ENCODE data around the gene TIMM44. TPM values are rescaled to one million over a fixed set of nuclear protein-coding genes. Genes with fewer than 3 reads are reported as not detected.

The TIMM44 gene
- total RNA-seq, 4 donors from 2014 or later = 65.7 to 108 (median 86.4) TPM

DNA sequence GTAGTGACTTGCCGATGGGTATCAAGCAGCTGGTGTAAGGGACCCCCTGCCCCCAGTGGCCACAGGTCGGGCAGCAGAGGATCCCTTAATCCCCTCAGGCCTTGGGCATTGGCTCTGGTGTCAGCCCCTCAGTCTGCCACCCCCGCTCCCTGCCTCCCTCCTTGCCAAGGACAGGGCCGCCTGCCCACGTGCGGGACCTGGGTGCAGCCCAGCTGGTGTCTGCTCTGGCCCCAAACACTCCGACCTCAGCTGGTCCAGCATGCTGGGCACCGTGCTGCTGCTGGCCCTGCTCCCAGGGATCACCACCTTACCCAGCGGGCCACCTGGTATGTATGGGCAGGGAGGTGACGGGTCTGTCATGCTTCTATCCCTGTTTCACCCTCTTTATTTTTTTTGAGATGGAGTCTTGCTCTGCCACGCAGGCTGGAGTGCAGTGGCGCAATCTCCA is 28.8 kb downstream of the TIMM44 start, which contains the start of gene TGFBR3L:
TSS of gene TGFBR3L (plus strand) at position 233 of the 448 bp plus-strand sequence.
- 26 to 60% methylated on average over 2 to 4 of the region's 12 CpGs for WGBS, 2 donors (ENCODE audit: low coverage in 1 of 2)
- peaks cover 0 to 44% of the 10 kb centered on the region in 2 donors for H3K36me3 ChIP-seq
- H3K9me3 ChIP-seq = no peaks in the 10 kb centered on the region
- H3K27me3 ChIP-seq = peaks cover 50% of the 10 kb centered on the region
- no peak for ATAC-seq
- TF ChIP-seq POLR2AphosphoS5 (IDR thresholded peaks at IDR 0.05) = no peak
- no peak within 1 kb of the TSS for H3K4me3 ChIP-seq
- no peak within 1 kb of the TSS for H3K27ac ChIP-seq
- peaks cover 0 to 42% (median 28%) of the 10 kb centered on the region in 3 donors for H3K4me1 ChIP-seq

GRCh38 chr19:7914099-7914498 is 29.4 kb downstream of the TIMM44 start:
- H3K36me3 ChIP-seq = peaks cover 0 to 49% of the 10 kb centered on the region in 2 donors
- TF ChIP-seq POLR2A (IDR thresholded peaks at IDR 0.05) = no peak
- TF ChIP-seq POLR2AphosphoS5 (IDR thresholded peaks at IDR 0.05) = no peak
- TF ChIP-seq, protein P1, sequence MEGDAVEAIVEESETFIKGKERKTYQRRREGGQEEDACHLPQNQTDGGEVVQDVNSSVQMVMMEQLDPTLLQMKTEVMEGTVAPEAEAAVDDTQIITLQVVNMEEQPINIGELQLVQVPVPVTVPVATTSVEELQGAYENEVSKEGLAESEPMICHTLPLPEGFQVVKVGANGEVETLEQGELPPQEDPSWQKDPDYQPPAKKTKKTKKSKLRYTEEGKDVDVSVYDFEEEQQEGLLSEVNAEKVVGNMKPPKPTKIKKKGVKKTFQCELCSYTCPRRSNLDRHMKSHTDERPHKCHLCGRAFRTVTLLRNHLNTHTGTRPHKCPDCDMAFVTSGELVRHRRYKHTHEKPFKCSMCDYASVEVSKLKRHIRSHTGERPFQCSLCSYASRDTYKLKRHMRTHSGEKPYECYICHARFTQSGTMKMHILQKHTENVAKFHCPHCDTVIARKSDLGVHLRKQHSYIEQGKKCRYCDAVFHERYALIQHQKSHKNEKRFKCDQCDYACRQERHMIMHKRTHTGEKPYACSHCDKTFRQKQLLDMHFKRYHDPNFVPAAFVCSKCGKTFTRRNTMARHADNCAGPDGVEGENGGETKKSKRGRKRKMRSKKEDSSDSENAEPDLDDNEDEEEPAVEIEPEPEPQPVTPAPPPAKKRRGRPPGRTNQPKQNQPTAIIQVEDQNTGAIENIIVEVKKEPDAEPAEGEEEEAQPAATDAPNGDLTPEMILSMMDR (IDR thresholded peaks at IDR 0.05) = no peak
- no peak for TF ChIP-seq EP300 (IDR thresholded peaks at IDR 0.05)
- H3K27ac ChIP-seq = no peak overlapping the region
- no peaks in the 10 kb centered on the region for H3K9me3 ChIP-seq
- no peak overlapping the region for H3K4me3 ChIP-seq
- peaks cover 0 to 39% (median 23%) of the 10 kb centered on the region in 3 donors for H3K4me1 ChIP-seq
- no peak for ATAC-seq
- H3K27me3 ChIP-seq = peaks cover 50% of the 10 kb centered on the region
- WGBS, 2 donors (ENCODE audit: low coverage in 1 of 2) = 35 to 50% methylated on average over 3 to 10 of the region's 12 CpGs

DNA sequence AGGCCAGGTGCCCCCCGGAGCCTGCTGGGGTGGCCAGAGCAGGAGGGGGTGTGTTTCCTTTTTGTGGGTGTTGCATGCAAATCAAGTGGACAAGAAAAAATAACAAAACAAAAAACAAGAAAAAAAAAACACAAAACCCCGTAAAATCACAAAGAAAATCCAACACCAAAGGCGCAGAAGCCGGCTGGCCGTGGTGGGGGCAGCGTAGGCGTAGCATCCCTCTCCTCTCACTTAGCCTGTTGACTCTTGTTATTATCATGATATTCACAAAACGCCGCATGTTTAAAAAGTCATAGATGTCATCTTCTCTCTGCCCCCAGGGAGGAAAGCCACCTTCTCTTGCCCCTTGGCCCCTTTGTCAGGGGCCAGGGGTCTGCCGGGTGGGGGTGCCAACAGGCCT is 29.8 kb downstream of the TIMM44 start:
- no peak overlapping the region for H3K4me3 ChIP-seq
- no peaks in the 10 kb centered on the region for H3K9me3 ChIP-seq
- TF ChIP-seq, protein P1 (IDR thresholded peaks at IDR 0.05) = no peak
- TF ChIP-seq POLR2A (IDR thresholded peaks at IDR 0.05) (no peak), EP300 (IDR thresholded peaks at IDR 0.05) (no peak), POLR2AphosphoS5 (IDR thresholded peaks at IDR 0.05) (no peak)
- peaks cover 0 to 39% (median 22%) of the 10 kb centered on the region in 3 donors for H3K4me1 ChIP-seq
- H3K36me3 ChIP-seq = peaks cover 0 to 53% of the 10 kb centered on the region in 2 donors
- H3K27ac ChIP-seq = no peak overlapping the region
- ATAC-seq = no peak
- peaks cover 46% of the 10 kb centered on the region for H3K27me3 ChIP-seq
- 81 to 90% methylated on average over 9 of the region's 10 CpGs for WGBS, 2 donors (ENCODE audit: low coverage in 1 of 2)

DNA sequence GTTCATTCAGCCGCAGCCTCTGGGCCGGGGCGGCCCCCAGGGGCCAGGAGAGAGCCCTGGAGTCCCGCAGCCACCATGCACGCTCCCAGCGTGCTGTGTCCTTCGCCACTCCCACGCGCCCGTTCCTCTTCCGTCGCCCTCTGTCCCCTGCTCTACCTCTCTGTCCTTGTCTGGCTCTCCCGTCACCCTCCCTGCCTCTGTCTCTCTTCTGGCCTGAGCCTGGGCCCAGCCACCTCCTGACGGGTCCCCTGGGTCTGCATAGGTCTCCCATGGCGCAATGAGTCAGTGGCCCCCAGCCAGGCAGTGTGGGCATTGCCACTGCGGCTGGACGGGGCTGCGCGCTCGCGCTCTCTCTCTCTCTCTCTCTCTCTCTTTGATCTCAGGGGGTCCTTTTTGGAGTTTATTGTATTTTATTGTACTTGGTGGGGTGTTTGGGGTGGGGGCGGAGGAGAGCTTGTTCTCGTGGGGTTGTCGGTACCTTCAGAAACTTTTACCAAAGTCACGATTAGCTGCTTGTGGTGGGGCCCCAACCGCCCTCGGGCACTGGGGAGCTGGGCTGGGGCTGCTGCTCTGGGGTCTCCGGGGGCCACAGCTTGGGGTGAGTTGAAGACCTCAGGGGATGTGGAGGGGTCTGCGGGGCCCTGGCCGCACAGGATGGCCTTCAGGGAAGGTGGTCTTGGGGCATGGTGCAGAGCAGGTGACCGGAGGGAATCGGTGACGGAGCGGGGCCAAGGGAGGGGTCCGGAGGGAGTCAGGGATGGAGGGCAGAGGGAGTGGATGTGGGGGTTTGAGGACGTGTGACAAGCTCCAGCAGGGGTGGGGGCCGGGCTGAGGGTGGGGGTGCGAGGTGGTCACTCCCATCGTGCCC is 30.5 kb downstream of the TIMM44 start:
- peaks cover 0 to 59% of the 10 kb centered on the region in 2 donors for H3K36me3 ChIP-seq
- no peaks in the 10 kb centered on the region for H3K9me3 ChIP-seq
- no peak overlapping the region for H3K27ac ChIP-seq
- no peak overlapping the region for H3K4me3 ChIP-seq
- peaks cover 39% of the 10 kb centered on the region for H3K27me3 ChIP-seq
- 93 to 96% methylated on average over 10 to 19 of the region's 39 CpGs for WGBS, 2 donors (ENCODE audit: low coverage in 1 of 2)
- ATAC-seq = no peak
- TF ChIP-seq EP300 (IDR thresholded peaks at IDR 0.05) = no peak
- TF ChIP-seq, protein P1 (IDR thresholded peaks at IDR 0.05) = no peak
- H3K4me1 ChIP-seq = peaks cover 0 to 39% (median 20%) of the 10 kb centered on the region in 3 donors

DNA sequence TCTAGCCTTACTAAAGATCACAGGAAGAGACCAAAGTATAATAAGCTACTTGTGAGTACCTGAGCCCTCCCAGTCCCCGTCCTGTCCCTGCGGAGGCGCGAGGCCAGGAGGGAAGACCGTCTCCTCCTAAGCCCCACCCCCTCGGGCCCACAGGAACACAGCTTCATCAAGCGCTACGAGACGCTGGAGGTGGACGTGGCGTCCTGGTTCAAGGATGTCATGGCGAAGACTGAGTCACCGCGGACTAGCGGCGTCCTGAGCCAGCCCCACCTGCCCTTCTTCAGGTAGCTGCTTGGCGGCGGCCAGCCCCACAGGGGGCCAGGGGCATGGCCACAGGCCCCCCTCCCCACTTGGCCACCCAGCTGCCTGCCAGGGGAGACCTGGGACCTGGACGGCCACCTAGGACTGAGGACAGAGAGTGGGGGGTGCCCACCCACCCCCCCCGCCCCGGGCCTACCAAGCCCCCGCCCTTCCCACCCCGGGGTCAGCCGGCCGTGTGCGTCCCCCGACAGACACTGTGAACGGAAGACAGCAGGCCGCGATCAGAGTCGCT is 31.2 kb downstream of the TIMM44 start:
- H3K27me3 ChIP-seq = peaks cover 32% of the 10 kb centered on the region
- H3K4me3 ChIP-seq = no peak overlapping the region
- ATAC-seq = no peak
- H3K9me3 ChIP-seq = no peaks in the 10 kb centered on the region
- no peak overlapping the region for H3K27ac ChIP-seq
- peaks cover 0 to 67% of the 10 kb centered on the region in 2 donors for H3K36me3 ChIP-seq
- peaks cover 0 to 39% (median 16%) of the 10 kb centered on the region in 3 donors for H3K4me1 ChIP-seq
- no CpG with 5 or more reads among the region's 31 CpGs for WGBS, 2 donors (ENCODE audit: low coverage in 1 of 2)
- no peak for TF ChIP-seq POLR2AphosphoS5 (IDR thresholded peaks at IDR 0.05)

All from gastroesophageal sphincter (tissue), 4 donors.